ENCODE measurements around the gene RFTN1. TPM values are rescaled to one million over a fixed set of nuclear protein-coding genes. Genes with fewer than 3 reads are reported as not detected.

The RFTN1 gene
- total and polyA plus RNA-seq, 2 donors (not counting 3 experiments of a cell fraction or from before 2014, with no cell fraction given): 40.3 to 43.3 TPM

DNA sequence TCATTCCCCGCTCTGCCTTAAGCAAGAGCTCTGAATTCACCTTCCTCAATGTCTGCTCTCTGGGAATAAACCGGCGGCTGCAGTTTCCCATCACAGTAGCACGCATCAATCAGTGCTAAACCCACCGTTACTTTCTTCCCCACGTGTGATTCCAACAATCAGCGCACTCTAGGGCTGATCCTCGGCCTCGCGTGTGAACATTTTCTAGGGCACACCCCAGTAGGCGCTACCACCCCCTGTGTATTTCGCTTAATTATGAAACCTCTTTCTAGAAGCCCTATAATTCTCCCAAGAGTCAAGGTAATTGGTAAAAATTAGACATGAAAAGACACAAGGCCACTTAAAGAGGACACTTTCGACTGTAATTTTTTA, 87.5 kb downstream of the RFTN1 start:
- Histone ChIP-seq H3K4me2 (ENCODE audit: insufficient read depth, low read length) (no peak overlapping the region), H3K4me1 (ENCODE audit: control insufficient read depth, extremely low read depth, insufficient read depth, low read length) (no peaks in the 10 kb centered on the region), H3K79me2 (ENCODE audit: control insufficient read depth, insufficient read depth, low read length) (peaks cover 1% of the 10 kb centered on the region), H3K9me3 (replicated peaks; ENCODE audit: control insufficient read depth, insufficient read depth, low read length) (no peaks in the 10 kb centered on the region), H3K27ac (ENCODE audit: insufficient read depth, low read depth, low read length) (no peak overlapping the region), H3K27me3 (ENCODE audit: control insufficient read depth in 2 of 2, insufficient read depth in 2 of 2, low read length in 2 of 2) (no peaks in the 10 kb centered on the region), H3K36me3 (ENCODE audit: control insufficient read depth in 2 of 2, extremely low read depth in 1 of 2, insufficient read depth in 2 of 2, low read length in 2 of 2) (no peaks in the 10 kb centered on the region), H3K4me3 (replicated peaks in 1 of 3; ENCODE audit: insufficient read depth in 1 of 3, low read depth in 1 of 3, low read length in 3 of 3) (no peak overlapping the region), H2AFZ (ENCODE audit: low read depth, low read length) (no peak overlapping the region), H3K9ac (replicated peaks; ENCODE audit: extremely low read depth, insufficient read depth, low read length) (no peak overlapping the region), H4K20me1 (replicated peaks; ENCODE audit: control insufficient read depth, extremely low read depth, insufficient read depth, low read length) (no peaks in the 10 kb centered on the region), H3K9me1 (replicated peaks; ENCODE audit: control insufficient read depth, extremely low read depth, insufficient read depth, low read length) (no peaks in the 10 kb centered on the region)
- ChIA-PET POLR2A (no interaction called here), CTCF (no interaction called here)
- FAIRE-seq (no peak), DNase-seq (ENCODE audit: low read depth, low spot score) (no peak)
- intact Hi-C loops (cut with micrococcal nuclease) (no loop called here), dilution Hi-C loops (cut with MboI; ENCODE audit: extremely low pct_ligation_motif_present, low sequenced_read_pairs) (no loop called here)
- no TSS peak for BruUV-seq (replicated peaks)
- TF ChIP-seq MYC (IDR thresholded peaks at IDR 0.05; ENCODE audit: low read depth, low read length) (no peak), CTCF (IDR thresholded peaks at IDR 0.05; ENCODE audit: extremely low read depth in 1 of 2, insufficient read depth in 1 of 2, low read depth in 1 of 2, low read length in 2 of 2) (no peak), MAX (IDR thresholded peaks at IDR 0.05; ENCODE audit: insufficient read depth, insufficient read length) (no peak), POLR2A (IDR thresholded peaks at IDR 0.05; ENCODE audit: low read depth, low read length) (no peak), JUN (IDR thresholded peaks at IDR 0.05; ENCODE audit: borderline replicate concordance, insufficient read depth, insufficient read length, low read depth) (no peak), EZH2 (IDR thresholded peaks at IDR 0.05; ENCODE audit: borderline replicate concordance, low read depth, low read length, severe bottlenecking) (no peak), POLR2AphosphoS5 (IDR thresholded peaks at IDR 0.05; ENCODE audit: insufficient read depth, low read depth, low read length) (no peak), GATA2 (IDR thresholded peaks at IDR 0.05; ENCODE audit: insufficient read depth, insufficient read length, low read depth, low read length) (no peak)
